Measurements from ENCODE around the gene DNAH2.

DNA sequence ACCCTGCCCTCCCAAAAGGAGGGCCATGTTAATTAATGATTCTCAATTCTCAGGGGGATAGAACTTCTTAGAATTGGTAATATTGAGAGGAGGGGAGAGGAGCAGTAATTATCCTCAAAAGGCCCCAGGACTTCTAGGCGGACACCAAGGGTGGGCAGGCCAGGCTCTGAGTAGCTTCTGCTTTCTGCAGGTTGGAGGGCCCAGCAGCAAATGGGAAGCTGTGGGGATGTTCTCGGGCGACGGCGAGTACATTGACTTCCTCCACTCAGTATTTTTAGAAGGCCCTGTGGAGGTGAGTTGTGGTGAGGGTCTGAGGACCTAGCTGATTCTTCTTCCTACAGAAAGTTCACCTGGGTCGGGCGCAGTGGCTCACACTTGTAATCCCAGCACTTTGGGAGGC lies 57.5 kb downstream of the DNAH2 start:
- TF ChIP-seq, protein P1, sequence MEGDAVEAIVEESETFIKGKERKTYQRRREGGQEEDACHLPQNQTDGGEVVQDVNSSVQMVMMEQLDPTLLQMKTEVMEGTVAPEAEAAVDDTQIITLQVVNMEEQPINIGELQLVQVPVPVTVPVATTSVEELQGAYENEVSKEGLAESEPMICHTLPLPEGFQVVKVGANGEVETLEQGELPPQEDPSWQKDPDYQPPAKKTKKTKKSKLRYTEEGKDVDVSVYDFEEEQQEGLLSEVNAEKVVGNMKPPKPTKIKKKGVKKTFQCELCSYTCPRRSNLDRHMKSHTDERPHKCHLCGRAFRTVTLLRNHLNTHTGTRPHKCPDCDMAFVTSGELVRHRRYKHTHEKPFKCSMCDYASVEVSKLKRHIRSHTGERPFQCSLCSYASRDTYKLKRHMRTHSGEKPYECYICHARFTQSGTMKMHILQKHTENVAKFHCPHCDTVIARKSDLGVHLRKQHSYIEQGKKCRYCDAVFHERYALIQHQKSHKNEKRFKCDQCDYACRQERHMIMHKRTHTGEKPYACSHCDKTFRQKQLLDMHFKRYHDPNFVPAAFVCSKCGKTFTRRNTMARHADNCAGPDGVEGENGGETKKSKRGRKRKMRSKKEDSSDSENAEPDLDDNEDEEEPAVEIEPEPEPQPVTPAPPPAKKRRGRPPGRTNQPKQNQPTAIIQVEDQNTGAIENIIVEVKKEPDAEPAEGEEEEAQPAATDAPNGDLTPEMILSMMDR (conservative IDR thresholded peaks at IDR 0.05 in 1 of 2, IDR thresholded peaks at IDR 0.05 in 1 of 2; ENCODE audit: extremely low read depth in 1 of 2, insufficient read depth in 1 of 2, low read depth in 1 of 2, low read length in 2 of 2): no peak
- TF ChIP-seq EZH2 (IDR thresholded peaks at IDR 0.05; ENCODE audit: borderline replicate concordance, low read length): no peak

Data from mammary epithelial cell (primary cell).